ENCODE results near the gene PPP1R1C. TPM values are rescaled to one million over a fixed set of nuclear protein-coding genes. Genes with fewer than 3 reads are reported as not detected.

Gene PPP1R1C
- total RNA-seq, 1 donor from 2014 or later: 5.5 TPM

DNA sequence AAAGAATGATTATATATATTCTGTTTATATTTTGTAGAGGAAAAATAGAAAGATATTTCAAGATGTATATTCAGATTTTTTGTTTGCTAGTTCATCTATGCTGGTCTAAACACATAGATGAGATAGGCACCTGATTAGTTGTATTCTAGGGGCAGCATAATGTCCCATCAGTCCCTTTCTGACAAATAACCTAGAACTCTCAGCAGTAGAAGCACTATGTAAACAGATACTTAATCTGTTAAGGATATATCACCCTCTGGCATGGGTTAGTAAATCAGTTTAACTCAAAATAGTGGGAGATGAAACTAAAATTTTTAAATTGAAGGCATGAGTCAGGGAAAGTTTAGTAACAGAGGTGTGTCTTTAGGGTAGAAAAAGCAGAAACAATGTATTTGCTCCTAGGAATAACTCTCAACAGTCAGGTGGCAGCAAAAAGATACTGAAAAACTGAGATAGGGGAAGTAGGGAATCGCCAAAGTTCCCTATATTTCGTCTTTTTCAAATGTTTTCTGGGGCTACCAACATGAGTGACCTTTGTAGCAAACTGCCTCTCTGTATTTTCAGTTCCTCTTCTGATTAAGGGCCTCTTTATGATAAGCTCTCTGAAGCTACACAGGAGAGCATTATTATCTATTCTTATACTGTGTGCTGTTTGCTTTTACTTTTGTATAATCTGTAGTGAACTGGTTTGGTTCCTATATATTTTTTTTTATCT is 5.7 kb downstream of the PPP1R1C start:
- Histone ChIP-seq H3K79me2 (ENCODE audit: low read depth) (no peaks in the 10 kb centered on the region), H2AFZ (replicated peaks) (no peak overlapping the region), H4K20me1 (ENCODE audit: low read depth) (no peaks in the 10 kb centered on the region), H3K9me3 (ENCODE audit: low read depth) (no peaks in the 10 kb centered on the region), H3F3A (ENCODE audit: low read depth) (no peaks in the 10 kb centered on the region), H3K27me3 (no peaks in the 10 kb centered on the region), H3K27ac (no peak overlapping the region), H3K4me3 (no peak overlapping the region), H3K9ac (no peak overlapping the region), H3K4me2 (no peak overlapping the region), H3K36me3 (no peaks in the 10 kb centered on the region), H3K4me1 (peaks cover 7% of the 10 kb centered on the region)
- Mint-ChIP-seq H3K27ac (no peak overlapping the region), H3K4me1 (peaks cover 5% of the 10 kb centered on the region), H3K9me3 (no peaks in the 10 kb centered on the region), H3K4me3 (no peak overlapping the region), H3K27me3 (ENCODE audit: insufficient read depth, low read depth) (no peaks in the 10 kb centered on the region), H3K36me3 (no peaks in the 10 kb centered on the region)
- DNase-seq (ENCODE audit: low spot score): no peak
- TF ChIP-seq EZH2phosphoT487 (IDR thresholded peaks at IDR 0.05) (no peak), CTCF (IDR thresholded peaks at IDR 0.05) (no peak), EZH2 (IDR thresholded peaks at IDR 0.05) (no peak)

DNA sequence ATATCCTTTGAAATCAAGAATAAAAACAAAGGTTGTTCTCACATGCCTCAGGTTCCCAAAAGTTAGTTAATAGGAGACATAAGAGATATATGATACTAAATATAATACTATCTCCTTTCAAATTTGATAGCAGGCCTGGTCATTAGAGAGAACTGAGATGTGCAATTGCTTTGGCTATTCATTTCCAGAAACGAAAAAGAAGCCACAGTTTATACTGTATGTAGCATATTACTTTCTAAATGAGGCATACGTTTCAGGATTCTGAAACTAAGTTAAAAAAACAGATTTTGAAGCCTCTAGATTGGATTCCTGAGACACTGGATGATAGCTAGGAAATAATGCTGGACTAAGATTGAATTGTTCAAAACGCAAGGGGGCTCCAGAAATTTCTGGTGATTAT is 7.1 kb downstream of the PPP1R1C start:
- Mint-ChIP-seq H3K9me3 (no peaks in the 10 kb centered on the region), H3K27me3 (ENCODE audit: insufficient read depth, low read depth) (no peaks in the 10 kb centered on the region), H3K36me3 (no peaks in the 10 kb centered on the region), H3K27ac (no peak overlapping the region), H3K4me1 (peaks cover 5% of the 10 kb centered on the region), H3K4me3 (no peak overlapping the region)
- TF ChIP-seq CTCF (IDR thresholded peaks at IDR 0.05) (no peak), EZH2 (IDR thresholded peaks at IDR 0.05) (no peak), EZH2phosphoT487 (IDR thresholded peaks at IDR 0.05) (no peak)
- Histone ChIP-seq H3K27me3 (no peaks in the 10 kb centered on the region), H3K9ac (no peak overlapping the region), H4K20me1 (ENCODE audit: low read depth) (no peaks in the 10 kb centered on the region), H3K4me3 (no peak overlapping the region), H3K4me2 (no peak overlapping the region), H2AFZ (replicated peaks) (no peak overlapping the region), H3K36me3 (no peaks in the 10 kb centered on the region), H3K9me3 (ENCODE audit: low read depth) (no peaks in the 10 kb centered on the region), H3F3A (ENCODE audit: low read depth) (no peaks in the 10 kb centered on the region), H3K4me1 (peaks cover 5% of the 10 kb centered on the region), H3K79me2 (ENCODE audit: low read depth) (no peaks in the 10 kb centered on the region), H3K27ac (no peak overlapping the region)
- DNase-seq (ENCODE audit: low spot score): no peak

DNA sequence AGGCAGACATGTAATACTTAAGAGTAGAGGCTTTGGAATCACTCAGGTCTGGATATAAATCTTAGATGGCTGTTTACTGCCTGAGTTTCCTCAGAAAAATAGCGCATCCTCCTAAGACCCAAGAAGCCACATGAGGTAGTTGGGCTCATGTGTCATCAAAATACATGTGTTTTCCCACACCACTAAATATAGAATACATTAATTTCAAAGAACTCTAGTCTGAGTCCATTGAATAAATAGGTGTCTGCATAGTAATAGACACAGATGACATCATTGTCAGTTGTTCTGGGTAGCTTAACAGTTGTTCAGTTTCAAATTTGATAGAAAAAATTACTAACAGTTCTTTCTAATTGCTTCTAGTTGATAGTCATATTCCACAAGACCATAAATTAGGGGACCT is 9.6 kb downstream of the PPP1R1C start:
- H3K36me3 Mint-ChIP-seq: no peaks in the 10 kb centered on the region
- no peak overlapping the region for H2AFZ ChIP-seq (replicated peaks)
- no peak for DNase-seq (ENCODE audit: low spot score)
- H3K4me2 ChIP-seq: no peak overlapping the region
- no peaks in the 10 kb centered on the region for H3K9me3 Mint-ChIP-seq
- H3K27ac Mint-ChIP-seq: no peak overlapping the region
- TF ChIP-seq CTCF (IDR thresholded peaks at IDR 0.05): no peak
- no peak for TF ChIP-seq EZH2 (IDR thresholded peaks at IDR 0.05)
- no peak for TF ChIP-seq EZH2phosphoT487 (IDR thresholded peaks at IDR 0.05)
- no peak overlapping the region for H3K27ac ChIP-seq
- no peaks in the 10 kb centered on the region for H3F3A ChIP-seq (ENCODE audit: low read depth)
- H3K4me1 Mint-ChIP-seq: no peaks in the 10 kb centered on the region
- no peaks in the 10 kb centered on the region for H3K9me3 ChIP-seq (ENCODE audit: low read depth)
- H3K79me2 ChIP-seq (ENCODE audit: low read depth): no peaks in the 10 kb centered on the region
- no peaks in the 10 kb centered on the region for H4K20me1 ChIP-seq (ENCODE audit: low read depth)
- no peaks in the 10 kb centered on the region for H3K27me3 Mint-ChIP-seq (ENCODE audit: insufficient read depth, low read depth)
- no peaks in the 10 kb centered on the region for H3K27me3 ChIP-seq
- no peak overlapping the region for H3K9ac ChIP-seq
- no peak overlapping the region for H3K4me3 Mint-ChIP-seq
- H3K4me1 ChIP-seq: no peaks in the 10 kb centered on the region
- H3K36me3 ChIP-seq: no peaks in the 10 kb centered on the region
- H3K4me3 ChIP-seq: no peak overlapping the region
